HCT116 (cell line): ENCODE measurements around the gene TTC19. TPM values are rescaled to one million over a fixed set of nuclear protein-coding genes. Genes with fewer than 3 reads are reported as not detected.

Source experiments
- ATAC-seq: fragments of 200-7000 bp; cut with Tn5 transposase; 2 replicates; pipeline ENCODE4 v1.9.1; 2020; ENCODE audit warnings: mild to moderate bottlenecking, moderate library complexity
- BruUV-seq: library from RNA; stranded (reverse); fragments of 400-500 nt; replicated peaks from 2 replicates; lab custom pipeline; 2021; lab: Mats Ljungman, UMichigan
- CTCF ChIA-PET: fragments of 300-600 bp; sonication (Branson Sonifier 250); formaldehyde crosslinking; loops from one replicate; lab custom pipeline; 2021; ENCODE audit warnings: antibody characterized with exemption; lab: Charles Lee
- POLR2A ChIA-PET: fragments of 300-600, 350-600 bp; sonication (Branson Sonifier 250); formaldehyde crosslinking; loops from one replicate; lab custom pipeline; 2021; ENCODE audit warnings: antibody characterized with exemption; lab: Charles Lee
- RAD21 ChIA-PET, 2 experiments: fragments of 300-600 bp; sonication (Branson Sonifier 250); formaldehyde crosslinking; loops; one replicate each; lab custom pipeline; 2023; ENCODE audit warnings: low total read pairs in 2 of 2; ENCODE audit not compliant: uncharacterized antibody in 2 of 2, unreplicated experiment in 2 of 2, low non-redundant PET in 1 of 2; lab: Charles Lee
- DNase-seq: peaks from one replicate; pipeline ENCODE4 v3.0.0-alpha.2; 2010; ENCODE audit warnings: low read depth, low spot score
- H2AFZ ChIP-seq: fragments of 200-600 bp; shearing (Covaris generic), sonication (generic); 2 replicates; pipeline ENCODE4 v1.6.1; 2017; ENCODE audit warnings: low read depth, mixed run types, mixed read lengths, antibody characterized with exemption, low read length; ENCODE audit not compliant: poor library complexity, severe bottlenecking
- H3K27ac ChIP-seq: 2 replicates; pipeline ENCODE4 v1.5.1; 2012; ENCODE audit warnings: low read depth, low read length
- H3K27me3 ChIP-seq: fragments of 200-600 bp; sonication (generic); 2 replicates; pipeline ENCODE4 v1.6.1; 2016; ENCODE audit warnings: mixed run types, low read length, mixed read lengths; ENCODE audit not compliant: insufficient read depth
- H3K36me3 ChIP-seq, 2 experiments: fragments of 200-500 bp in 1 of 2; fragments of 200-600 bp in 1 of 2; sonication (Bioruptor generic) in 1 of 2; sonication (generic) in 1 of 2; 2 replicates each; pipeline versions ENCODE4 v1.5.1 to v1.6.1; 2014 to 2016; ENCODE audit warnings: low read length in 2 of 2, inconsistent platforms in 1 of 2, mixed read lengths in 1 of 2, mixed run types in 1 of 2; ENCODE audit not compliant: insufficient read depth in 2 of 2, control insufficient read depth in 1 of 2
- H3K4me1 ChIP-seq, 2 experiments: fragments of 200-600 bp in 1 of 2; sonication (generic) in 1 of 2; 2 replicates each; pipeline versions ENCODE4 v1.5.1 to v1.6.1; 2012 to 2017; ENCODE audit warnings: low read length in 2 of 2, inconsistent platforms in 1 of 2, mild to moderate bottlenecking in 1 of 2, mixed read lengths in 1 of 2, mixed run types in 1 of 2, moderate library complexity in 1 of 2; ENCODE audit not compliant: insufficient read depth in 2 of 2, control insufficient read depth in 1 of 2
- H3K4me2 ChIP-seq: fragments of 200-600 bp; sonication (generic); 2 replicates; pipeline ENCODE4 v1.6.1; 2017; ENCODE audit warnings: mixed run types, low read length, mixed read lengths
- H3K4me3 ChIP-seq, 2 experiments: fragments of 200-600 bp in 1 of 2; sonication (generic) in 1 of 2; replicated peaks in 1 of 2; 2 replicates each; pipeline ENCODE4 v1.5.1; 2011 to 2016; ENCODE audit warnings: low read length in 2 of 2, control low read depth in 1 of 2, low read depth in 1 of 2, mild to moderate bottlenecking in 1 of 2, mixed read lengths in 1 of 2, mixed run types in 1 of 2
- H3K79me2 ChIP-seq: fragments of 200-600 bp; sonication (generic); 2 replicates; pipeline ENCODE4 v1.6.1; 2017; ENCODE audit warnings: mild to moderate bottlenecking, mixed run types, low read length, moderate library complexity, mixed read lengths; ENCODE audit not compliant: insufficient read depth
- H3K9ac ChIP-seq: fragments of 200-600 bp; sonication (generic); 2 replicates; pipeline ENCODE4 v1.6.1; 2016; ENCODE audit warnings: low read length, mixed read lengths
- H3K9me2 ChIP-seq: fragments of 200-600 bp; sonication (generic), shearing (Covaris generic); 2 replicates; pipeline ENCODE4 v1.6.1; 2017; ENCODE audit warnings: mixed run types, mild to moderate bottlenecking, moderate library complexity; ENCODE audit not compliant: insufficient read depth
- H3K9me3 ChIP-seq, 2 experiments: fragments of 200-500 bp in 1 of 2; fragments of 200-600 bp in 1 of 2; sonication (Bioruptor generic) in 1 of 2; sonication (generic) in 1 of 2; 2 replicates each; pipeline ENCODE4 v1.6.1; 2014 to 2017; ENCODE audit warnings: low read length in 2 of 2, mixed read lengths in 2 of 2, inconsistent platforms in 1 of 2, low read depth in 1 of 2, mild to moderate bottlenecking in 1 of 2, mixed run types in 1 of 2, moderate library complexity in 1 of 2; ENCODE audit not compliant: control insufficient read depth in 1 of 2, insufficient read depth in 1 of 2
- H4K20me1 ChIP-seq: fragments of 200-600 bp; sonication (generic), shearing (Covaris generic); 2 replicates; pipeline ENCODE4 v1.6.1; 2017; ENCODE audit warnings: mixed run types, mild to moderate bottlenecking, moderate library complexity; ENCODE audit not compliant: insufficient read depth
- CBX3 ChIP-seq: IDR thresholded peaks from 2 replicates; pipeline ENCODE4 v1.6.1; 2012; ENCODE audit warnings: low read depth
- CEBPB ChIP-seq: IDR thresholded peaks from 2 replicates; pipeline ENCODE4 v1.6.1; 2012; ENCODE audit warnings: low read depth
- EZH2phosphoT487 ChIP-seq: fragments of 200-600 bp; IDR thresholded peaks from 2 replicates; pipeline ENCODE4 v1.6.1; 2018; ENCODE audit warnings: antibody characterized with exemption, borderline replicate concordance
- POLR2AphosphoS5 ChIP-seq: IDR thresholded peaks from 2 replicates; pipeline ENCODE4 v1.6.1; 2011; ENCODE audit warnings: mild to moderate bottlenecking, low read depth, low read length, moderate library complexity
- SIN3A ChIP-seq: IDR thresholded peaks from 2 replicates; pipeline ENCODE4 v1.6.1; 2012; ENCODE audit warnings: low read depth
- TCF7L2 ChIP-seq: IDR thresholded peaks from 2 replicates; pipeline ENCODE4 v1.7.0; 2011; ENCODE audit warnings: borderline replicate concordance, inconsistent platforms; ENCODE audit not compliant: insufficient read depth, insufficient read length; ENCODE audit errors: extremely low read depth
- YY1 ChIP-seq: IDR thresholded peaks from 2 replicates; pipeline ENCODE4 v1.6.1; 2011; ENCODE audit warnings: low read length, low read depth, moderate library complexity, mild to moderate bottlenecking; ENCODE audit not compliant: insufficient replicate concordance; ENCODE audit errors: extremely low read depth
- intact Hi-C: fragments of 100-400 bp; cut with micrococcal nuclease; formaldehyde crosslinking; loops from 2 replicates; pipeline ENCODE4 v1.10.0; 2022
- total RNA-seq: library from RNA; stranded (reverse); gene quantifications from one replicate; pipeline ENCODE4 v1.2.1, GENCODE V29; 2021; ENCODE audit not compliant: unreplicated experiment
- TF ChIP-seq, protein P1 (sequence below): IDR thresholded peaks from 2 replicates; pipeline ENCODE4 v1.6.1; 2011; ENCODE audit warnings: mild to moderate bottlenecking, low read length, moderate library complexity; ENCODE audit not compliant: insufficient replicate concordance; ENCODE audit errors: extremely low read depth
- TF ChIP-seq, protein P2 (sequence below): IDR thresholded peaks from 2 replicates; pipeline ENCODE4 v1.6.1; 2012
- TF ChIP-seq, protein P3 (sequence below): IDR thresholded peaks from 2 replicates; pipeline ENCODE4 v1.6.1; 2012; ENCODE audit warnings: low read depth

The TTC19 gene
- total RNA-seq, 1 experiment from 2014 or later = 61.3 TPM

DNA sequence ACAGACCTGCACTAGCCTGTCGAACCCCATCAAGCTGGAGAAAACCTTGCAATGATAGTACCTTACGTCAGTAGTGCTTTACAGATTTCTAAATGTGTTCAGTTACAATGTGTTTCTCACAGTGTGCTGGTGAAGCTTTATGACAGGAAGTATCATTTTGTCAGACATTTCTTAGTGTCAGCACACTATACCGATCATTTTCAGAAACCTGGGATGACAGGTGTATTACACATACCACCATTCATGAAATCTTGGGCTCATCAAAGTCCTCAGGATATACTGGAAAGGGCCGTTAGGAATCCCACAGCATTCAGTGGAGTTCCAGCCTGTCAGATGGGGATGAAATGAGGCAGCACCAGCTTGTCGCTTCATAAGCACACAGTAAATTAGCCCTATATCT is 27.3 kb downstream of the TTC19 start:
- no peak overlapping the region for H3K4me3 ChIP-seq
- H4K20me1 ChIP-seq = peaks cover 34% of the 10 kb centered on the region; the same call in 1 of the 2 replicates
- DNase-seq = no peak
- peak overlapping the region; percentile 79 for H3K4me2 ChIP-seq
- peaks cover 78% of the 10 kb centered on the region for H3K79me2 ChIP-seq
- H3K27ac ChIP-seq = peak overlapping the region; percentile 14; the same call in 1 of the 2 replicates
- peaks cover 15 to 34% of the 10 kb centered on the region in 2 experiments for H3K4me1 ChIP-seq
- POLR2A ChIA-PET = interaction anchor here (0.6 kb wide), 1 partner anchor 354 kb away, joined by 3 read pairs; the partner anchor contains the start of gene UBB
- H3K9ac ChIP-seq = 0 out of 2 replicates have a peak overlapping the region, but pooled peaks have one; percentile 54
- H3K9me3 ChIP-seq = no peaks in the 10 kb centered on the region
- RAD21 ChIA-PET = no interaction called here
- no peak overlapping the region for H2AFZ ChIP-seq
- no peaks in the 10 kb centered on the region for H3K9me2 ChIP-seq
- BruUV-seq = no TSS peak
- H3K36me3 ChIP-seq = peaks cover 34 to 69% of the 10 kb centered on the region in 2 experiments; a peak in 3 of 4 replicates
- CTCF ChIA-PET = interaction anchor here (0.6 kb wide), 1 partner anchor 28 kb away, joined by 3 read pairs; no protein-coding TSS in a partner anchor
- intact Hi-C loops = no loop called here
- H3K27me3 ChIP-seq = no peaks in the 10 kb centered on the region
- ATAC-seq = no peak
- TF ChIP-seq CBX3 (no peak), TCF7L2 (no peak)

DNA sequence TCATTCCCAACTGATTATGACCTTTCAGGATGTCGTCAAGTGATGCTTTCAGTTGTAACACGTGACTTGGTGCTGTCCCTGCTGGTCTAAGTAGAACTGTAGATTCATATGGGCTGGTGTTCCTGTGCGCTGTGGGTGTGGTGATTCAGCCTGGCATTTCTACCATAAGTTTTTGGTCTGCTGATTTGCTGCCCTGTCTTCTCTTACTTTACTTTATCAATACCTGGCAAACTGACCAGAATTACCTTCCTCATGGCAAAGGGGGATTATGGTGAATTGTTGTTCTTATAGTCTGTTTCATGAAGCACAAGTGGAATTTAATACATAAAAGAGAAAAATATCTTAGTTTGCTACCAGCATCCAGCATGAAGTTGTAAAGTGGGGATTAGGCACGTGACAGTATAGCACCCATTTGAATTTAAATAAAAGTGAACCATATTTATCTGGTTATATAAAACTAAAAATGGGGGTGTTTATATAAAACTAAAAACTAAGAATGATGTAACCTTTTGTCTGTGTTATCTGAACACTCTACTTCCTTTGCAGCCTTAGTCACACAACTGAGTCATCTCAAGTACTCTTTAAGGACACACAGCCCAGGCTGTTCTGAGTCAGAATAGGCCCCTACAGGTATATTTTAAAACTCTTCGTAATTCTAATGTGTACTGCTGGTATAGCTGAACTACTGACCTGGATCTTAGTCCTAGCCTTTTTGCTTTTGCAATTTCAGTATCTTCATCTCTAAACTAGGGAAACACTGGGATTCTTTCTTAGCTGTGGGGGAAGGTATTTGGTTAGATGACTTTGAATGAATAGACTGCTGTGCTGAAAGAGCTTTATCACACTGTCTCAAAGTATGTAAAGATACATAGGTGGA is 28.3 kb downstream of the TTC19 start:
- DNase-seq (peak; percentile 85), ATAC-seq (peak; percentile 94)
- peak overlapping the region; percentile 50 for H3K27ac ChIP-seq
- no peaks in the 10 kb centered on the region for H3K9me2 ChIP-seq
- H3K4me1 ChIP-seq = peaks cover 15 to 34% of the 10 kb centered on the region in 2 experiments
- H3K79me2 ChIP-seq = peaks cover 67% of the 10 kb centered on the region
- H3K9ac ChIP-seq = peak overlapping the region; percentile 54
- no peak overlapping the region for H2AFZ ChIP-seq
- H3K4me2 ChIP-seq = peak overlapping the region; percentile 79
- peak overlapping the region in 1 of 2 experiments; percentile 41; a peak in 2 of 4 replicates for H3K4me3 ChIP-seq
- BruUV-seq = TSS peak; percentile 50
- H3K36me3 ChIP-seq = peaks cover 42 to 69% of the 10 kb centered on the region in 2 experiments; a peak in 3 of 4 replicates
- H3K9me3 ChIP-seq = no peaks in the 10 kb centered on the region
- H4K20me1 ChIP-seq = peaks cover 24% of the 10 kb centered on the region; the same call in 1 of the 2 replicates
- CTCF ChIA-PET = no interaction called here
- RAD21 ChIA-PET = no interaction called here
- no peaks in the 10 kb centered on the region for H3K27me3 ChIP-seq
- POLR2A ChIA-PET = interaction anchor here (1.6 kb wide), 1 partner anchor 29 kb away, joined by 4 read pairs; the partner anchor contains the start of genes TTC19 and ZSWIM7
- intact Hi-C loops = no loop called here
- TF ChIP-seq, protein P1, sequence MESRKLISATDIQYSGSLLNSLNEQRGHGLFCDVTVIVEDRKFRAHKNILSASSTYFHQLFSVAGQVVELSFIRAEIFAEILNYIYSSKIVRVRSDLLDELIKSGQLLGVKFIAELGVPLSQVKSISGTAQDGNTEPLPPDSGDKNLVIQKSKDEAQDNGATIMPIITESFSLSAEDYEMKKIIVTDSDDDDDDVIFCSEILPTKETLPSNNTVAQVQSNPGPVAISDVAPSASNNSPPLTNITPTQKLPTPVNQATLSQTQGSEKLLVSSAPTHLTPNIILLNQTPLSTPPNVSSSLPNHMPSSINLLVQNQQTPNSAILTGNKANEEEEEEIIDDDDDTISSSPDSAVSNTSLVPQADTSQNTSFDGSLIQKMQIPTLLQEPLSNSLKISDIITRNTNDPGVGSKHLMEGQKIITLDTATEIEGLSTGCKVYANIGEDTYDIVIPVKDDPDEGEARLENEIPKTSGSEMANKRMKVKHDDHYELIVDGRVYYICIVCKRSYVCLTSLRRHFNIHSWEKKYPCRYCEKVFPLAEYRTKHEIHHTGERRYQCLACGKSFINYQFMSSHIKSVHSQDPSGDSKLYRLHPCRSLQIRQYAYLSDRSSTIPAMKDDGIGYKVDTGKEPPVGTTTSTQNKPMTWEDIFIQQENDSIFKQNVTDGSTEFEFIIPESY = no peak
- TF ChIP-seq YY1 (no peak), CEBPB (peak; percentile 89), TCF7L2 (no peak), POLR2AphosphoS5 (peak; percentile 21; the same call in 1 of the 2 replicates), SIN3A (peak; percentile 34; the same call in 1 of the 2 replicates), EZH2phosphoT487 (no peak)
- TF ChIP-seq, protein P2, sequence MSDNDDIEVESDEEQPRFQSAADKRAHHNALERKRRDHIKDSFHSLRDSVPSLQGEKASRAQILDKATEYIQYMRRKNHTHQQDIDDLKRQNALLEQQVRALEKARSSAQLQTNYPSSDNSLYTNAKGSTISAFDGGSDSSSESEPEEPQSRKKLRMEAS = peak; percentile 85
- TF ChIP-seq, protein P3, sequence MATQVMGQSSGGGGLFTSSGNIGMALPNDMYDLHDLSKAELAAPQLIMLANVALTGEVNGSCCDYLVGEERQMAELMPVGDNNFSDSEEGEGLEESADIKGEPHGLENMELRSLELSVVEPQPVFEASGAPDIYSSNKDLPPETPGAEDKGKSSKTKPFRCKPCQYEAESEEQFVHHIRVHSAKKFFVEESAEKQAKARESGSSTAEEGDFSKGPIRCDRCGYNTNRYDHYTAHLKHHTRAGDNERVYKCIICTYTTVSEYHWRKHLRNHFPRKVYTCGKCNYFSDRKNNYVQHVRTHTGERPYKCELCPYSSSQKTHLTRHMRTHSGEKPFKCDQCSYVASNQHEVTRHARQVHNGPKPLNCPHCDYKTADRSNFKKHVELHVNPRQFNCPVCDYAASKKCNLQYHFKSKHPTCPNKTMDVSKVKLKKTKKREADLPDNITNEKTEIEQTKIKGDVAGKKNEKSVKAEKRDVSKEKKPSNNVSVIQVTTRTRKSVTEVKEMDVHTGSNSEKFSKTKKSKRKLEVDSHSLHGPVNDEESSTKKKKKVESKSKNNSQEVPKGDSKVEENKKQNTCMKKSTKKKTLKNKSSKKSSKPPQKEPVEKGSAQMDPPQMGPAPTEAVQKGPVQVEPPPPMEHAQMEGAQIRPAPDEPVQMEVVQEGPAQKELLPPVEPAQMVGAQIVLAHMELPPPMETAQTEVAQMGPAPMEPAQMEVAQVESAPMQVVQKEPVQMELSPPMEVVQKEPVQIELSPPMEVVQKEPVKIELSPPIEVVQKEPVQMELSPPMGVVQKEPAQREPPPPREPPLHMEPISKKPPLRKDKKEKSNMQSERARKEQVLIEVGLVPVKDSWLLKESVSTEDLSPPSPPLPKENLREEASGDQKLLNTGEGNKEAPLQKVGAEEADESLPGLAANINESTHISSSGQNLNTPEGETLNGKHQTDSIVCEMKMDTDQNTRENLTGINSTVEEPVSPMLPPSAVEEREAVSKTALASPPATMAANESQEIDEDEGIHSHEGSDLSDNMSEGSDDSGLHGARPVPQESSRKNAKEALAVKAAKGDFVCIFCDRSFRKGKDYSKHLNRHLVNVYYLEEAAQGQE = no peak
